ENCODE measurements around the gene CPNE4. TPM values are rescaled to one million over a fixed set of nuclear protein-coding genes. Genes with fewer than 3 reads are reported as not detected.

CPNE4 gene
- total RNA-seq, 2 donors from 2014 or later, result 0.31 to 28.0 TPM

- Histone ChIP-seq H3K4me1 (peaks cover 0 to 5% of the 10 kb centered on the region in 2 donors), H3K9me3 (no peaks in the 10 kb centered on the region), H3K4me3 (no peak overlapping the region), H3K27me3 (no peaks in the 10 kb centered on the region), H3K36me3 (no peaks in the 10 kb centered on the region), H3K27ac (no peak overlapping the region)
- no peak for TF ChIP-seq CTCF (IDR thresholded peaks at IDR 0.05)
- DNase-seq (ENCODE audit: low spot score), result no peak
These were observed 198.9 kb downstream of the CPNE4 start for GRCh38 chr3:131835906-131836305.

GRCh38 chr3:131831608-131832007 lies 203.2 kb downstream of the CPNE4 start:
- TF ChIP-seq CTCF (IDR thresholded peaks at IDR 0.05), result no peak

GRCh38 chr3:131821191-131821762 lies 213.5 kb downstream of the CPNE4 start:
- no peaks in the 10 kb centered on the region for H3K9me3 ChIP-seq
- peaks cover 0 to 7% of the 10 kb centered on the region in 2 donors for H3K4me1 ChIP-seq
- no peak overlapping the region for H3K4me3 ChIP-seq
- no peaks in the 10 kb centered on the region for H3K27me3 ChIP-seq
- H3K27ac ChIP-seq, result no peak overlapping the region
- no peak for TF ChIP-seq CTCF (IDR thresholded peaks at IDR 0.05)
- DNase-seq (ENCODE audit: low spot score), result no peak
- no peaks in the 10 kb centered on the region for H3K36me3 ChIP-seq

More at GRCh38 chr3:131831608-131832007, 203.2 kb downstream of the CPNE4 start:
- Histone ChIP-seq H3K4me3 (no peak overlapping the region), H3K9me3 (no peaks in the 10 kb centered on the region), H3K36me3 (no peaks in the 10 kb centered on the region), H3K27ac (no peak overlapping the region), H3K27me3 (no peaks in the 10 kb centered on the region), H3K4me1 (no peaks in the 10 kb centered on the region)
- DNase-seq (ENCODE audit: low spot score), result no peak

GRCh38 chr3:131819381-131820055 lies 215.3 kb downstream of the CPNE4 start:
- TF ChIP-seq CTCF (IDR thresholded peaks at IDR 0.05), result no peak
- H3K36me3 ChIP-seq, result no peaks in the 10 kb centered on the region
- no peak overlapping the region for H3K27ac ChIP-seq
- no peak for DNase-seq (ENCODE audit: low spot score)
- H3K9me3 ChIP-seq, result no peaks in the 10 kb centered on the region
- H3K4me3 ChIP-seq, result no peak overlapping the region
- no peaks in the 10 kb centered on the region for H3K27me3 ChIP-seq
- H3K4me1 ChIP-seq, result peaks cover 0 to 7% of the 10 kb centered on the region in 2 donors

- TF ChIP-seq CTCF (IDR thresholded peaks at IDR 0.05), result no peak
- no peaks in the 10 kb centered on the region for H3K27me3 ChIP-seq
- no peak for DNase-seq (ENCODE audit: low spot score)
- H3K27ac ChIP-seq, result no peak overlapping the region
- H3K36me3 ChIP-seq, result no peaks in the 10 kb centered on the region
- no peak overlapping the region for H3K4me3 ChIP-seq
- H3K4me1 ChIP-seq, result no peaks in the 10 kb centered on the region
- no peaks in the 10 kb centered on the region for H3K9me3 ChIP-seq
These were observed 222.4 kb downstream of the CPNE4 start for GRCh38 chr3:131812433-131812832.
